ENCODE data around the gene ZEB2. TPM values are rescaled to one million over a fixed set of nuclear protein-coding genes. Genes with fewer than 3 reads are reported as not detected.

ZEB2 gene
- total RNA-seq, 1 donor from 2014 or later: 89.1 TPM

GRCh38 chr2:144334551-144334950, 185.4 kb downstream of the ZEB2 start:
- H3K27me3 ChIP-seq (ENCODE audit: low read depth): no peaks in the 10 kb centered on the region
- H3K9me3 ChIP-seq (replicated peaks): no peaks in the 10 kb centered on the region
- DNase-seq: no peak
- intact Hi-C loops (cut with micrococcal nuclease): no loop called here
- H3K36me3 ChIP-seq: no peaks in the 10 kb centered on the region
- TF ChIP-seq, protein P1, sequence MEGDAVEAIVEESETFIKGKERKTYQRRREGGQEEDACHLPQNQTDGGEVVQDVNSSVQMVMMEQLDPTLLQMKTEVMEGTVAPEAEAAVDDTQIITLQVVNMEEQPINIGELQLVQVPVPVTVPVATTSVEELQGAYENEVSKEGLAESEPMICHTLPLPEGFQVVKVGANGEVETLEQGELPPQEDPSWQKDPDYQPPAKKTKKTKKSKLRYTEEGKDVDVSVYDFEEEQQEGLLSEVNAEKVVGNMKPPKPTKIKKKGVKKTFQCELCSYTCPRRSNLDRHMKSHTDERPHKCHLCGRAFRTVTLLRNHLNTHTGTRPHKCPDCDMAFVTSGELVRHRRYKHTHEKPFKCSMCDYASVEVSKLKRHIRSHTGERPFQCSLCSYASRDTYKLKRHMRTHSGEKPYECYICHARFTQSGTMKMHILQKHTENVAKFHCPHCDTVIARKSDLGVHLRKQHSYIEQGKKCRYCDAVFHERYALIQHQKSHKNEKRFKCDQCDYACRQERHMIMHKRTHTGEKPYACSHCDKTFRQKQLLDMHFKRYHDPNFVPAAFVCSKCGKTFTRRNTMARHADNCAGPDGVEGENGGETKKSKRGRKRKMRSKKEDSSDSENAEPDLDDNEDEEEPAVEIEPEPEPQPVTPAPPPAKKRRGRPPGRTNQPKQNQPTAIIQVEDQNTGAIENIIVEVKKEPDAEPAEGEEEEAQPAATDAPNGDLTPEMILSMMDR (IDR thresholded peaks at IDR 0.05; ENCODE audit: borderline replicate concordance): no peak
- no peak overlapping the region for H3K27ac ChIP-seq (replicated peaks)
- no peak overlapping the region for H3K4me3 ChIP-seq
- peaks cover 31% of the 10 kb centered on the region for H3K4me1 ChIP-seq
